Omental fat pad (tissue), 4 donors: Measurements from ENCODE around the gene ASS1. TPM values are rescaled to one million over a fixed set of nuclear protein-coding genes. Genes with fewer than 3 reads are reported as not detected.

ENCODE experiments used
- ATAC-seq: fragments of 150-250 bp; one replicate; pipeline ENCODE4 v1.9.1; 2016; ENCODE audit warnings: mild to moderate bottlenecking, moderate library complexity; ENCODE audit not compliant: low FRiP score
- DNase-seq: peaks from one replicate; pipeline ENCODE4 v3.0.0-alpha.2; 2019; ENCODE audit warnings: low spot score
- total RNA-seq, 4 donors: library from RNA; depleted of rRNA; stranded (reverse); fragments of >200 nt; gene quantifications; one replicate each; pipeline ENCODE4 v1.1.0, GENCODE V29; 2016
- TF ChIP-seq, protein P1 (sequence below), 3 donors: fragments of 450-650 bp; IDR thresholded peaks; one replicate each; pipeline ENCODE4 v1.5.1; 2016 to 2017; ENCODE audit warnings: antibody characterized with exemption in 3 of 3, mild to moderate bottlenecking in 3 of 3, moderate library complexity in 2 of 3

ASS1 gene
- total RNA-seq, 4 donors from 2014 or later = 250 to 621 (median 378) TPM

DNA sequence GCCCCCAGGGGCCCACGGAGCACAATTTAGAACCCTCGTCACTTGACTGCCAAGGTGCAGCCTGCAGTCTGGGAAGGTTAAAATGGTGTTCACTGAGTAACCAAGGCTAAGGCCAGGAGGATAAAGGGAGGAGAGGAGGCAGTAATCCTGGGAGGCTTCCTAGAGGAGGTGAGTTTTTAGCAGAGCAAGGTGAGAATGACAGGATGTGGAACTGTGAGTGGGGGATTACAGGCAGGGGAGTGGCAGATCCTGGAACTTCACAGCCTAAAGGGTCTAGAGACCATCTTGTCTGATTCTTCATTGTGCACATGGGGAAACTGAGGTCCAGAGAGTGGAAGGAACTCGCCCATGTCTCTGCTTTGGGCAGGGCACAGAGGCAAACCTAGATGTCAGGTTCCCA is 42.5 kb upstream of the ASS1 start:
- ATAC-seq (no peak), DNase-seq (no peak)
- TF ChIP-seq, protein P1, sequence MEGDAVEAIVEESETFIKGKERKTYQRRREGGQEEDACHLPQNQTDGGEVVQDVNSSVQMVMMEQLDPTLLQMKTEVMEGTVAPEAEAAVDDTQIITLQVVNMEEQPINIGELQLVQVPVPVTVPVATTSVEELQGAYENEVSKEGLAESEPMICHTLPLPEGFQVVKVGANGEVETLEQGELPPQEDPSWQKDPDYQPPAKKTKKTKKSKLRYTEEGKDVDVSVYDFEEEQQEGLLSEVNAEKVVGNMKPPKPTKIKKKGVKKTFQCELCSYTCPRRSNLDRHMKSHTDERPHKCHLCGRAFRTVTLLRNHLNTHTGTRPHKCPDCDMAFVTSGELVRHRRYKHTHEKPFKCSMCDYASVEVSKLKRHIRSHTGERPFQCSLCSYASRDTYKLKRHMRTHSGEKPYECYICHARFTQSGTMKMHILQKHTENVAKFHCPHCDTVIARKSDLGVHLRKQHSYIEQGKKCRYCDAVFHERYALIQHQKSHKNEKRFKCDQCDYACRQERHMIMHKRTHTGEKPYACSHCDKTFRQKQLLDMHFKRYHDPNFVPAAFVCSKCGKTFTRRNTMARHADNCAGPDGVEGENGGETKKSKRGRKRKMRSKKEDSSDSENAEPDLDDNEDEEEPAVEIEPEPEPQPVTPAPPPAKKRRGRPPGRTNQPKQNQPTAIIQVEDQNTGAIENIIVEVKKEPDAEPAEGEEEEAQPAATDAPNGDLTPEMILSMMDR (IDR thresholded peaks at IDR 0.05) = no peak

DNA sequence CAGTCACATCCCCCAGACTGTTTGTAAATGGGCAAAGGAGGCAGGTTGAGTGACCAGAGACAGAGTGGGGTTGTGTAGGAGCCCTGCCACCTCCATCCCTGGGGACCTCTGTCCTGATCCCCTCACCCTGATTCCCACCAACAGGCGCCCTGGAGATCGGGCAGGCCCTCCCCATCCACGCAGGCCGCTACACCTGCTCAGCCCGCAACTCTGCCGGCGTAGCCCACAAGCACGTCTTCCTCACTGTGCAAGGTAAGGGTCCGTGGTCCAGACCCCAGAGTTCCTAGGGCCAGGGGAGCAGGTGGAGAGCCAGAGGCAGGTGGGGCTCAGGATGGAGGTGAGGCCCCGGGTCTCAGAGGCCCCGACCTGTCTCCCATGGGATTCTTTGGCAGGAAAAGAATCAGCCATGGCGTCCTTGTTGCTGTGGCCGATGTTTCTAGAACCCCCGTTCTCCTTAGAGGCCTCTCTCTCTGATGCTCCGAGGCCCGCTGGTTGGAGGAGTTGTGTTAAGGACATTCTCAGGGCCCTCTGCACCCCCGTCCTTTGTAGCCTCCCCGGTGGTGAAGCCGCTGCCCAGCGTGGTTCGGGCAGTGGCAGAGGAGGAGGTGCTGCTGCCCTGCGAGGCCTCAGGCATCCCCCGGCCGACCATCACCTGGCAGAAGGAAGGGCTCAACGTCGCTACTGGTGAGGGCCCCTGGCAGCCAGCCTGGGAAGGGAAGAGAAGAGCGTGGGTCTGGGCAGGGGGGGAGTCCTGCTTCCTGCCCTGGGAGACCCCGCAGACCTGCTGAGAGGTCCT is 41.9 kb upstream of the ASS1 start:
- DNase-seq (no peak), ATAC-seq (no peak)
- TF ChIP-seq, protein P1 (IDR thresholded peaks at IDR 0.05) = no peak

DNA sequence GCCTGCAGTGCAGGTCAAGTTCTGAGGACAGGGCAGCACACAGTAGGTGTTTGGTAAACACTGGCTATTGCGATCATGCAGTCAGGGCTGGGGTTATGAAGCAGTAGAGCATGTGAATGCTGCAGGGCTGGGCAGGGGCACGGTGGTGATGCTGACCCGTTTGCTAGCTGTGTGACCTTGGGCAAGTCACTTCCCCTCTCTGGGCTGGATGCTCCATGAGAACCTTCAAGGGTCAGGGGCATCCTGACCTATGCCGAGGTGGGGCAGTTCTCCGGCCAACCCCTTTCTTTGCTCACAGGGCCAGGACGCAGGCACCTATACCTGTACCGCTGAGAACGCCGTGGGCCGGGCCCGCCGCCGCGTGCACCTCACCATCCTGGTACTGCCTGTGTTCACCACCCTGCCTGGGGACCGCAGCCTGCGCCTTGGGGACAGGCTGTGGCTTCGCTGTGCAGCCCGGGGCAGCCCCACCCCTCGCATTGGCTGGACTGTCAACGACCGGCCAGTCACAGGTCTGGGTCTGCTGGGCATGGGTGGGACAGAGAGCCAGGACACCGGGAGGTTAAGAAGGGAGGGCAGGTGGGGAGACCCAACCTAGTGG is 39.0 kb upstream of the ASS1 start:
- no peak for DNase-seq
- ATAC-seq = no peak
- TF ChIP-seq, protein P1 (IDR thresholded peaks at IDR 0.05) = no peak

DNA sequence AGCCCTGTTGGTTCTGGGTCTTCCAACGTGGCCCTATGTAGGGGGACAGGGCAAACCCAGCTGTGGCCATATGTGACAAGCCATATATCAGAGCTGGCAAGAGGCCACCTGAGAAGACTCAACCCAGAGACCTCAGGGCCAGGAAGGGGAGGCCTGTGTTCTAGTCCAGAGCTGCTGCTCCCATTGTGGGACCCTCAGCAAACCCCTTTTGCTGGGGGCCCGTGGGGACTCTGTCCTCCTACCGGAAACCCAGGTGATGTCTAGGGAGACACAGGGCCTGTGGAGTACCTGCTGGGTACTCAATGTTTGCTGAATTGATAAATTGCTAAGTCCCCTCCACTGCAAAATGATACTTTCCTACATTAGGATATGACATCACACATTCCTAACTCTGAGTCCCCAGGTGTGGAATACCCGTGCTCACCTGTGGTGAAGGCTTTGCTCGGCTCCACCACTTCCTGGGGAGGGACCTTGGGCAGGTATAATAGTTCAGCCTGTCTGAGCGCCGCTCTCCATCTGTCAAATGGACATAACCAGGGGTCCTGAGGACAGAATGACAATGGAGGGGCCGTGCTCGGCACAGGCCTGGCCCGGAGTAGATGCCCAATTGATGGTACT is 38.4 kb upstream of the ASS1 start:
- DNase-seq (no peak), ATAC-seq (no peak)
- TF ChIP-seq, protein P1 (IDR thresholded peaks at IDR 0.05) = no peak

DNA sequence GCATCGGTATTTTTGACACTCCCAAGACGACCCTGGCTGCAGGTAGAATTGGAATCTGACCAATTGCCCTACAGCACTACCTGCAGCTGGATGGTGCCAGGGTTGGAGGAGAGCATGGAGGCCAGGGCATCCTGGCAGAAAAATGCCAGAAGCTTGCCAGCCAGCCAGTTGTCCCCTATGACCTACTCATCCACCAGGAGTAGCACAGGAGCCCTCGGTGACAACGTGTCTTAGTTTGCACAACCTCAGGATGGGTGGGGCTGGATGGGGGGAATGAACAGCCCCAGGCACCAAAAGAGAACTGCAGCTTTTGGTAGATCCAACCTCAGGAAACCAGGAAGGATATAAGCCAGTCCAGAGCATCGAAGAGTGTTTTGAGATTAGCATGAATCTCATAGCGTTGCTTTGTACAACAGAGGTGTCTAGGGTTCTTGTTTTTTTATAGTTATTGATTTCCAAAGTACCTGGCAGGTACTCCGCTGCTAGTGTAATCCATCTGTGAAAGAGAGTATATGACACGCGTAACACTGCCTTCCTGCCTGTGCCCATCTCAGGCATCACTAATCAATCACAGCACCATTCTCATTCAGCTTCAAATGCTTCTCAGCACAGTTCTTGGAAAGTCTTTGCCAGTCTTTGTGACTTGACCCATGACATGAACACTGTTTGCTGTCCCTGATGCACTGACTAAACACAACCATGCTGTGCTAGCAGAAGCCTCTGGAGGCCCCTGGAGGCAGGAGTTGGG is 36.7 kb upstream of the ASS1 start:
- no peak for ATAC-seq
- DNase-seq = no peak
- TF ChIP-seq, protein P1 (IDR thresholded peaks at IDR 0.05) = no peak

DNA sequence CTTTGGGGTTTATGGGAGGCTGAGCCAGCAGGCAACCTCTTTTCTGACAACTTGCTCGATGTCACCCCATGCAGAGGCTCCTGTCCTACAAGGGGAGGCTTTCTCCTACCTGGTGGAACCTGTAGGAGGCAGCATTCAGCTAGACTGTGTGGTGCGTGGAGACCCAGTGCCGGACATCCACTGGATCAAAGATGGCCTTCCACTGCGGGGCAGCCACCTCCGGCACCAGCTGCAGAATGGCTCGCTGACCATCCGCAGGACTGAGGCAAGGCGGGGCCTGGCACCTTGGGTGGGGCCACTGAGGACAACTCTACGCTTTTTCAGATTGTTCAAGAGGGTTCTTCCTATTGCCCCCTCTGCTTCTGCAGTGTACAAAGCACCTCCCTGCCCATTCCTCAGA is 36.1 kb upstream of the ASS1 start:
- DNase-seq (no peak), ATAC-seq (no peak)
- TF ChIP-seq, protein P1 (IDR thresholded peaks at IDR 0.05) = no peak
